ENCODE results near the gene RNF208.
"Not testable (repeated sequence)": the region's sequence is repeated elsewhere in the genome, so short reads cannot be mapped to it uniquely, and the experiment has no call there.

Gene RNF208

DNA sequence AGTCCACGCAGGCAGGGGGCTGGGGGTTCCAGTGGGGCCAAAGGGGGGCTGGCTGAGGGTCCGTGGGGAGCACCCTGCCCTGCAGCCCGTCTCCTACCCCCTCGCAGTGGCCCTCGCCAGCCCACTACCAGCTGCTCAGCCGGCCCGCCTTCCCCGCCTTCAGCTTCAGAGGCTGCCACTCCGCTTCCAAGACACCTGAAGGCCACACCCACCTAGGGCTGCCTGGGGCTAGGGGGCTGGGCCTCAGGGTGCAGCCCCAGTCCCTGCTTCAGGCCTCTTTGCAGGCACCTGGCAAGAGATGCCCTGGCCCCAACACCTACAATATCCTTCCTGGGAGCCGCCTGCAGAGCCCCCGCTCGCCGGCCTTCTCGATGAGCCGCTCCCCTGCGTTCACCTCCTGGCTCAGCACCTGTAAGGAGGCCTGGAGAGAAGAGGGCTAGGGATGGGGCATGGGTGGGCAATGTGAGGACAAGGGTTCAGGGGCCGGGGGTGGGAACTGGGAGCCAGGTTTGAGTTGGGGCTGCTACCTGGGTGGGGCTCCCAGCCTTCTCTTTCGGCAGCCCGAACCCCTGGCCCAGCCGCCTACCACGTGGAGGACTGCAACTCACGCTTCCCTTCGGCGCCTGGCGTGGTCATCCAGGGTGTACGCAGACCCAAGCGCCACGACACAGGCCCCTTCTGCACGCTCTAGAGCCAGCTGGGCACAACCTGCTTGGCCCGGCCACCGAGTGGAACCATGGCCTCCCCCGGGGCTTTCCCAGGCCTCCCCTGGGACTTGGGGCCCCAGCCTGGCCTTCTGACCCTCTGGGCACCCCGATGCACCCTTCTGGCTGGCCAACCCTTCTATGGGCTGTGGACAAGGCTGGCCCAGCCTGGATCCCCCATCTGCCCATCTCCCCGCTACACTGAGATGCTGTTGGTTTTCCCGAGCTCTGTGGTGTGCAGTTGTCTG is 30.8 kb upstream of the RNF208 start:
- no peak for DNase-seq

DNA sequence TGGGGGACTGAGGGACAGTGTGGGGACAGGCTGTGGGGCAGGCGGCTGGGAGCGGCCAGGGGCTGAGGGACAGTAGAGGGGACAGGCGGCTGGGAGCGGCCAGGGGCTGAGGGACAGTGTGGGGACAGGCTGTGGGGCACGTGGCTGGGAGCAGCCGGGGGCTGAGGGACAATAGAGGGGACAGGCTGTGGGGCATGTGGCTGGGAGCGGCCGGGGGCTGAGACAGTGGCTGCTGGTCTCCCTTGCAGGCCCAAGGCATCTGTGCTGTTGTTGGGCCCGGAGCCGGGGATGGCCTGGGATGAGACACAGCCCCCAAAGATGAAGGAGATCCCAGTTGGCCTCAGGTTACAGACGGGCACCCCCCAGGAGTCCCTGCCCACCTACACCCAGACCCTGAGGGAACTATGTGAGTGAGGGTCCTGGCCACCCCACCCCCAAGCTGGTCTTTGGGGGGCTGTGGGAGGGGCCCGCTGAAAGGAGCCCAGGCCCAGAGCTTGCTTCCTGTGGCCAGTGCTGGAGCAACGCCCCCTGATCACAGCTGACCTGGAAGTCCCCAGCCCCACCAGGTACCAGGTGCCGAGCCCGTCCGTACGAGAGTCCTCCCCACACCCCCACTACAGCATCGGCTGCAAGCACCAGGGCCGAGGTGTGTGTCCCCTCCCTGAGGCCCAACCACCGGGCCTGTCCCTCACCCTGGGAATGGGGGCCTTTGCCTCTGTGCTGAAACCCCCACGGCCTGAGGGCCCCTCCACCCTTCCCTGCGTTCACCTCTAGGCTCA is 29.6 kb upstream of the RNF208 start:
- DNase-seq = no peak

DNA sequence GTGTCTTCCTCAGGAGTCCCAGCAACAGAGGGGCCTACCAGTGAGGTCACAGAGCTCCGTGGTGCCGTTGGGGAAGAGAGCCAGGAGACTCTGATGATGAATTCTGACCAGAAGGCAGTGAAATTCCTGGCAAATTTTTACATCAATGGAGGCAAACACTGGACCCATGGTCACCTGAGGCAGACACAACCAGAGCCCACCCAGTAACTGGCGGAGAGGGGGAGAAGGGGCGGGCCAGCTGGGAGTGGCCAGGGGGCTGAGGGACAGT is 29.1 kb upstream of the RNF208 start, which contains the start of gene STPG3:
Gene STPG3, plus strand, starts transcription at position 93 of the 268 bp plus-strand sequence. Its CDS starts 1 bp downstream, at position 94.
- DNase-seq = no peak

DNA sequence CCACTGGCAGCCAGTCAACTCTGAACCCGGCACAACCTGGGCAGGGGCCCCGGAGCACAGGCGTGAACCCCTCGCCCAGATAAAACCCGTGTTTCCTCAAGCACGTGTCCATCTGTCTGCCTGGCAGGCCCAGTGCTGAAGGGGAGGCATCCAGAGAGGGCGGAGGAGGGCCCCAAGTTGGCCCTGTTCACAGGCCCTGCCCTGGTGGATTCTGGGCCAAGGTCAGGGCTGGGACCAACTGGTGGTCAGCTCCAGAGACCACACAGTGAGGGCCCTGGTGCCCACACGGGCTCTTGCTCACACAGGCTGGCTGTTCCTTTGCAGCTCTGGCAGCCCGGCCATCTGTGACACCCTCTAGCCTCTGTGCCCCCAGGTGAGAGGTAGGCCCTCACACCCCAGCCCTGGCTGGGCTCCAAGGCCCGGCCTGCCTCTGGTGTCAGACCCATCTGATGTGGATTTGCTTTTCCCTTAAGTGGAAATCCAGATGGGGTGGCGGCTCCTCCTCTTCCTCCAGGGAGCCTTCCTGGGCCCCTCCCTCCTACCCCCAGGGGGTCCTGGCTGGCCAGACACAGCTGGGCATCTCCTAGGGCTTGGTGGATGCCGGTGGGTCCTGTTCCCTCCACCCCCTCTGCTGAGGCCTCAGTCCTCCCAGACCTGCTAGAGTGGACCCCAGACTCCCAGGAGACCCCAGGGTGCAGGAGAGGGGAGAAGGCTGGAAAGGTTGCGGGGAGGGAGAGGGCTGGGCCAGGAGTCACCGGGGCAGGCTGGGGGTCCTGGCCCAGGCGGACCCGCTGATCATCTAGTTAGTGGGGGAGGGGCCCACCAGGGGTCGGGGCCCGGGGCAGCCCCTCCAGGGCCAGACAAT is 28.5 kb upstream of the RNF208 start:
- DNase-seq = no peak

DNA sequence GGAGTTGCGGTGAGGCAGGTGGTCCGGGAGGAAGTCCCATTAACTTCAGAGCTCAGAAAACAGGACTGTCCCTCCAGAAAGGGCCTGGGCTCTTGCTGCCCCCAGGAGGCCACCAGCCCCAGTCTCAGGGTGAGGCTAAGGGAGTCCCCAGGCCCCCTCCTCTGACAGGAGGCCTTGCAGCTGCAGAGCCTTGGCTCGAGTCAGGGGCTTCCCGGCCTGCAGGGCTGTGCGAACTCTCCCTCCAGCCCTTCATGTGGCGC is 25.8 kb upstream of the RNF208 start:
- DNase-seq = no peak

DNA sequence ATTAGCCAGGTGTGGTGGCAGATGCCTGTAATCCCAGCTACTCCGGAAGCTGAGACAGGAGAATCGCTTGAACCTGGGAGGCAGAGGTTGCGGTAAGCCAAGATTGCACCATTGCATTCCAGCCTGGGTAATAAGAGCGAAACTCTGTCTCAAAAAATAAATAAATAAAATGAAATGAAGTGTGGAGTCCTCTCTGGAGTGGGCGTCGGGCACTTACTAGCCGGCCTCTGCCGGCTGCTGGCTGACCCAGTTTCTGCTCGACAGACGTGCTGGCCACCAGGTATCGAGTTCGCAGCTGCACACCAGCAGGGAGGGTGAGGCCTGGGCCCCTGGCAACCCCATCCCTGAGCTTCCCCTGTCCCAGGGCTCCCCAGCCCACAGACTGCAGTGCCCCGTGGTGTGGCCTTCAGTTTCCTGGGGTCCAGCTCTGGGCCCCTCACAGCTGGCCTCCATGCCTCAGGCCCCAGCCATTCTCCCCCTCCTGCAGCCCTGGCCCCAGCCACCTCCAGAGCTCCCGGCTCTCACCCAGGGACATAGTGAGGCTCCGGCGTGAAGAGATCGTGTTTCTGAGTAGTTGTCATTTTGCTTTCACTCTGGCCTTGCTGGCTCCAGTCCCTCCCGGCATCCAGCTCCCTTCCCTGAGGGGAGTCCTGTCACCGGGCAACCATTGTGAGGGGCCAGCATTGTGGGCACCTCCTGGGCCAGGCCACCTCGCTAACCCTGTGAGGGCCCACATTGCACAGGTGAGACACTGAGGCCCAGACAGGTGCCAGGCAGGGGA is 25.3 kb upstream of the RNF208 start:
- DNase-seq = no peak

DNA sequence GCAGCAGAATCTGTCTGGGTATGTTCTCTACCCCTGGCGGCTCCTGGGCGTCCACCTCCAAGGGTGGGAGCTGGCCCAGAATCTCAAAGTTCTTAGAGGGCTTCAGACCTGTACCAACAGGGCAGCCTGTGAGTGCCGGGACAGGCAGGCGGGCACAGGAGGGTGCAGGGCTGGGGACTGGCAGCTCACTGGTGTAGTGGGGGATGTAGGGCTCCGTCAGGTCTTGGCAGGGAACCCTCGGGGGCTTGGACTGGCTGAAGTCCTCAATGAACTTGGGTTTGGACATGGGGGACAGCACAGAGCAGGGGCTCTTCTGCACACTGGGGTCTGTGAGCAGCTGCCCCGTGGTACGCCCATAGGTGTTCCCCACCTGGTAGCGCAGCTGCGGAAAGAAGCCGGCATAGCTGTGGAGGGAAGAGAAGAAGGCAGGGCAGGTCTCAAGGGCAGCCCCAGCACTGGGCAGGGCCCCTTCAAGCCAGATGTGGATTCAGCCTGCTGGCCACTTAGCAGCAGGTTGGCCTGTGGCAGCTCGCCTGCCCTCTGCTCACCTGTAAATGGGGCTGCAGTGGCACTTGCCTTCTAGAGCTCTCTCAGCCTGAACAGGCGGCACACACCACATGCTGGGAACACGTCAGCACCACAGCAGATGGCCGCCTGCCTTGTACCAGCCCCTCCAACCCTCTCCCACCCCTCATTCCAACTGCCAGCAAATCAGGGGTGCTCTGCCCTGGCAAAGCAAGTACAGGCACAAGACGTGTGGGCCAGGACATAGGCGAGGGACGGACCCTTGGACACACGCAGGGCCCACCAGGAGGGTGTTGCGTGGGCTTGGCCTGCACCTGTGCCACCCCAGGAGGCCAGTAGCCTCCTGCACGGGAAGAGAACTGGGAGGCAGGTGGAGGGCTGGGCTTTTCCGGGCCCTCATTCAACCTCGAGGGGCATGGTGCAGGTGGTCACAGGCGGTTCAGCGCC is 23.7 kb upstream of the RNF208 start:
- DNase-seq = no peak

DNA sequence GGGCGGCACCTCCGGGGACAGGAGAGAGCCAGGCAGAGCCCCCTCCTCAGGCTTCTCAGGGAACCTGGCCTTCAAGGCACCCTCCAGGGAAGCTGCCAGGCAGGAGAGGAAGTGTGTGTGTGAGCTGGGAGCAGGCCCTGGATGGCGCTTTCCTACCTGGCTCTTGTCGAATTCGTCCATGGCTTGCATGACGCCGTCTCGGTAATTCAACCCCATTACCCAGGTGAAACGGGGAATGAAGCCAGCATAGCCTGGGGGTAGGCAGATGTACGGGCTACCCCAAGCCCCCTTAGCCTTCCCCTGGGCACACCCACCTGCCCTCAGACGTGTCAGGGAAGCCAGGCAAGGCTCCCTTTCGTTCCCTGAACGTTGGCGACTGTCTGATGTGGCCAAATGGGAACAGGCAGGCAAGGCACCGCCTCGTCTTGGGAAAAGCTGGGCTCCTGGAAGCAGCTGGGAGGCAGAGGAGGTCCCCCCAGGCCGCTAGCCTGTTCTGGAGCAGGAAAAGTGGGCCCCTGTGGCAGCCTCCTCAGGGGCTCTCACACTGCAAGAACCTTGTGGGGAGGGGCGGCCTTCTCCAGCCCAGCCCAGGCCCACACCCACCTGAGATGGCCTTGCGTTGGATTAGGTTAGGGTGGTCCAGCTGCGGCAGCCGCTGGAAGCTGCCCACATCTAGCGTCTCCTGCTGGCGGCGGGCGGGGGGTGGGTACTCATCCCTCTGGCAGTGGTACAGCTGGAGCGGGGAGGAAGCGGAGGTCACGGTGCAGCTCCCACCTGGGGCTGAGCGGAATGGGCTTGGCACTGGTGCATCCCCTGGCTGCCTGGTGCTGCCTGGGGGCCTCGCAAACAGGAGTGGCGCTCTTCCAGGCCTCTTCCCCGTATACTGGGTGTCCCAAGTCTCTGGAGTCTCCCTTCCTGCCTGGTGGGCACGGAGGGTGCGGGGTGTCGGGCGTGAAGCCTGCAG is 22.7 kb upstream of the RNF208 start:
- no peak for DNase-seq

DNA sequence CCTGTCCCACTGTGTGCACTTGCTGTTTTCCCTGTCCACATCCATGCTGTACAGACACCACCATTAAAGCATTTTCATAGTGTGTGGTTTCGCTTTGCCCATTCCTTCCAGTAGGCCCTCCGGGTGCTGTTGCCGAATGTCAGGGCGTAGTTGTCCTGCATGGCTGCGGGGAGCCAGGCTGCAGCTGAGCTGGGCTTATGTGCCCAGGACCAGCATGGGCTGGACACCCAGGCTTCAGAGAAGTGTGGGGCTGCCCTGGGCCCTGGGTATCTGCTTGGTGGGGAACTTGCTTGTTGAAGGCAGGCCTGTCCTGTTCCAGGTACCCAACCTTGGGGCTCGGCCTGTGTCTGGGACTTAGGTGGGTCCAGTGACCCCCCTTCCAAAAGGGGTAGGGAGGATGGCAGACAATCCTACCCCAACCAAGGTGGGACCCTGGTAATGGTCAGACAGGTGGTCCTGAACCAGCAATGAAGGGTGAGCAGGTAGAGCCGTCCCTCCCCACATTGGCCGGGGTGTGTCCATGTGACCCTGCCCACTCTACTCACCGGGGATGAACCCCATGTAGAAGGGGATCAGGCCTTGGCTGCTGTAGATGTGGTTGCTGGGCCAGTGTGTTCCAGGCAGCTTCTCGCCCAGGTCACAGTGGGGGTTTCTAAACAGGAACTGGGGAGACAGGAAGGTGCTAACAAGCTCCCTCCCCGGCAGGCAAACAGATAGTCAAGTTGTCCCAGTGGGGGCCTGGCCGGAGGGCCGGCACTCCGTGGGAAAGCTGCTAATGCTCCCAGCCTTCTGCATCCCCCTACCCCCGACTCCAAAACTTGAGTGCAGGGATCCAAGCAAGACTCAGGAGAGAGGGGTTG is 21.8 kb upstream of the RNF208 start:
- DNase-seq = no peak

DNA sequence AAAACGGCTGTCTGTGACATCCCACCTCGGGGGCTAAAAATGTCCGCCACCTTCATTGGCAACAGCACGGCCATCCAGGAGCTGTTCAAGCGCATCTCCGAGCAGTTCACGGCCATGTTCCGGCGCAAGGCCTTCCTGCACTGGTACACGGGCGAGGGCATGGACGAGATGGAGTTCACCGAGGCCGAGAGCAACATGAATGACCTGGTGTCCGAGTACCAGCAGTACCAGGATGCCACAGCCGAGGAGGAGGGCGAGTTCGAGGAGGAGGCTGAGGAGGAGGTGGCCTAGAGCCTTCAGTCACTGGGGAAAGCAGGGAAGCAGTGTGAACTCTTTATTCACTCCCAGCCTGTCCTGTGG is 21.2 kb upstream of the RNF208 start:
- not testable (repeated sequence) for DNase-seq

DNA sequence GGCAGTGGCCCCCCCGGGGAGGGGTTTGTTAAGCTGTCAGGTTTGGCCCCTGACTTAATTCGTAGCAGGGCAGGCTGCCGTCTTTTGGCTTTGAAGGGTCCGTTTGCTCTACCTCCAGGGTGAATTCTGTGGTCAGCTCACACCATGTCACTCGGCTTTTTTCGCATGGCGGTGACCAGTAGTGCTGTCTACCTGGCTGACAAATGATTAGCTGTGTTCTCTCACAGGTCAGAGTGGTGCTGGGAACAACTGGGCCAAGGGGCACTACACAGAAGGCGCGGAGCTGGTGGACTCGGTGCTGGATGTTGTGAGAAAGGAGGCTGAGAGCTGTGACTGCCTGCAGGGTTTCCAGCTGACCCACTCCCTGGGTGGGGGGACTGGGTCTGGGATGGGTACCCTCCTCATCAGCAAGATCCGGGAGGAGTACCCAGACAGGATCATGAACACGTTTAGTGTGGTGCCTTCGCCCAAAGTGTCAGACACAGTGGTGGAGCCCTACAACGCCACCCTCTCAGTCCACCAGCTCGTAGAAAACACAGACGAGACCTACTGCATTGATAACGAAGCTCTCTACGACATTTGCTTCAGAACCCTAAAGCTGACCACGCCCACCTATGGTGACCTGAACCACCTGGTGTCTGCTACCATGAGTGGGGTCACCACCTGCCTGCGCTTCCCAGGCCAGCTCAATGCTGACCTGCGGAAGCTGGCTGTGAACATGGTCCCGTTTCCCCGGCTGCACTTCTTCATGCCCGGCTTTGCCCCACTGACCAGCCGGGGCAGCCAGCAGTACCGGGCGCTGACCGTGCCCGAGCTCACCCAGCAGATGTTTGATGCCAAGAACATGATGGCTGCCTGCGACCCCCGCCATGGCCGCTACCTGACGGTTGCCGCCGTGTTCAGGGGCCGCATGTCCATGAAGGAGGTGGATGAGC is 20.5 kb upstream of the RNF208 start:
- no peak for DNase-seq

DNA sequence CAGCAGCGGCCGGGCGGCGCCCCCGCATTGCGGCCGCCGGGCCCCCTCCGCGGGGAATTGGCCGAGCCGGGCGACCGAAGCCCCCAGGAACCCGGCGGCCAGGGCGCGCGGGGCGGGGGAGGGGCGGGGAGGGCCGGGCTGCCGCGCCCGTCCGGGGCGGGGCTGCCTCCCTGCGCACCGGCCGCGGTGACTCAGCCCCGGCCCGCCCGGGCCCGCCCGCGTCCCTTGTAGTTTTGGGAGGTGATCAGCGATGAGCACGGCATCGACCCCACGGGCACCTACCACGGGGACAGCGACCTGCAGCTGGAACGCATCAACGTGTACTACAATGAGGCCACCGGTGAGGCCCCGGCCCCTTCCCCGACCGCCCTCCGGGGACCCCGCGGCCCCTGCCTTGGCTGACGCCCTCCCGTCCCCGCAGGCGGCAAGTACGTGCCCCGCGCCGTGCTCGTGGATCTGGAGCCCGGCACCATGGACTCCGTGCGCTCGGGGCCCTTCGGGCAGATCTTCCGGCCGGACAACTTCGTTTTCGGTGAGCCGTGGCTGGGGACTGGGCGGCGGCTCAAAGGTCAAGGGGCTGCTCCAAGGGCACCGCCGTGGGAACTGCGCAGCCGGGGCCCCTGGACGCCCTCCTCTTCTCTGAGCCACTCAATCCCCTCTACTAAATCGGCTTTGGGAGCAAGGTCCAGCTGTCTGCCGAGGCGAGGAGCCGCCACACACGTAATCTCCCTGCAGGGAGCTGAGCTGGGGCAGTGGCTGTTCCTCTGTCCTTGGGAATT is 19.6 kb upstream of the RNF208 start:
- peak; percentile 75 for DNase-seq

DNA sequence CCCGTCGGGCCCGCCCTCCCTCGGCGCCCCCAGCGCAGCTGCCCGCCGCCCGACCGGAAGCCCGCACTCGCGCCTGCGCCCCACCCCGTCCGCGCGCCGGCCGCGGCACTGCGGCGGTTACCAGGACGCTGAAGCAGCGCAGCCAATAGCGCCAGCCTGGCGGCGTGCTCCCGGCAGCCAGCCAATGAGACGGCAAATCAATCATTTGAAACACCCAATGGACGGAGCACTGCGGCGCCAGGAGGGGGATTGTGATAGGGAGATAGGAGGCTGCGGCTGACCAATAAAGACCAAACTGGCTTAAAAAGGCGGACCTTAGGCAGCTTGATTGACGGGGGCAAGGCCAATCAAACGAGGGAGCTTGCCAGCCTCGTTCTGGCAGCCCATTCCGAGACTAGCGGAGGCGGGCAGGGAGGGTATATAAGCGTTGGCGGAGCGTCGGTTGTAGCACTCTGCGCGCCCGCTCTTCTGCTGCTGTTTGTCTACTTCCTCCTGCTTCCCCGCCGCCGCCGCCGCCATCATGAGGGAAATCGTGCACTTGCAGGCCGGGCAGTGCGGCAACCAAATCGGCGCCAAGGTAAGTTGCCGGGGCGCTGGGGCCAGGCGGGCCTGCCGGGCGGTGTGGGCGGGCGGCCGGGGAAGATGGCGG is 18.9 kb upstream of the RNF208 start, which contains the start of gene TUBB4B:
Gene TUBB4B, plus strand, starts transcription at position 447 of the 649 bp plus-strand sequence. Its CDS starts 74 bp downstream, at position 521.
- DNase-seq = peak; percentile 97

DNA sequence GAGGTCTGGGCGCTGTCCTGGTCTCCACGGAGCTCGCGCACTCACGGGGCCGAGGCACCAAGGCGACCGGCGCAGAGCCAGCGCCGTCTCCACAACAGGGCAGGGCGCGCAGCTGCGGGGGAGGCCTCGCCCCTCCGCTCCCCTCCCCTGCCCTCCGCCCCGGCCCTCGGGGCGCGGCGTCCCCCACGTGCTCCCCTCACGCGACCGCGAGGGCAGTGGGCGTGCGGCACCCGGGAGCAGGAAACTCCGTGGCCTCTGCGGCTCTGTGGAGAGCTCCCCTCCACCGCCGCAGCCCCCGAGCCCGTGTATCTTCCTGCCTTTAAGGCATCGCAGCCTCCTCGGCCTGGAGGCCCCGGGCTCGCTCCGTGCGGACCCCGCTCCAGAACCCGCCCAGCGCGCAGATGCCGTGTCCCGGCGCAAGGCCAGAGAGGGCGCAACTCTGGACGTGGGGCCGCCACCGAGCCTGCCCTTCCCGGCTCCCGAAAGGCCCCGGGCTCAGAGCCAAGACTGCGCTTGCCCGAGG is 18.3 kb upstream of the RNF208 start:
- DNase-seq = peak; percentile 75

DNA sequence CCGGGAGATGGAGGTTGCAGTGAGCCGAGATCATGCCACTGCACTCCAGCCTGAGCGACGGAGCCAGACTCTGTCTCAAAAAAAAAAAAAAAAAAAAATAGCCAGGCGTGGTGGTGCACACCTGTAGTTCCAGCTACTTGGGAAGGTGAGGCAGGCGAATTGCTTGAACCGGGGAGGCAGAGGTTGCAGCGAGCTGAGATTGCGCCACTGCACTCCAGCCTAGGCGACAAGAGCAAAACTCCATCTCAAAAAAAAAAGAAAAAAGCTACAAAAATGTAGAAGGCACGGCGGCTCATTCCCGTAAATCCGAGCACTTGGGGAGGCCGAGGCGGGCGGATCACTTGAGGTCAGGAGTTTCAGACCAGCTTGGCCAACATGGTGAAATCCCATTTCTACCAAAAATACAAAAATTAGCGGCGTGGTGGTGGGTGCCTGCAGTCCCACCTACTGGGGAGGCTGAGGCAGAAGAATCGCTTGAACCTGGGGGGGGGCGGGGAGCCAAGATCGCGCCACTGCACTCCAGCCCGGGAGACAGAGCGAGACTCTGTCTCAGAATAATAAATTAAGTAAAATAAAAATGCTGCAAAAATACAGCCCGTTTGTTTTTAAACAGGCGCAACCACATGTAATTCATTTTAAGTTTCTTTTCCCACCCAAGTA is 17.6 kb upstream of the RNF208 start:
- not testable (repeated sequence) for DNase-seq

All from activated naive CD4-positive, alpha-beta T cell treated with Interleukin-2 at 50 U/mL for 16 hours (primary cell).